Transverse colon (tissue), 4 donors: Measurements from ENCODE around the gene TSHZ3.

Source experiments
- CTCF ChIP-seq, 5 experiments: fragments of 200-600 bp in 3 of 5; fragments of 450-650 bp in 2 of 5; sonication (generic) in 3 of 5; IDR thresholded peaks; 1 replicate in 2 of 5; 2 replicates in 3 of 5; pipeline ENCODE4 v1.5.1; 2016 to 2017; ENCODE audit warnings: antibody characterized with exemption in 5 of 5, inconsistent platforms in 3 of 5, mild to moderate bottlenecking in 2 of 5, moderate library complexity in 1 of 5
- EP300 ChIP-seq: sonication (generic); formaldehyde crosslinking; IDR thresholded peaks from one replicate; pipeline ENCODE4 v1.6.1; 2017; ENCODE audit warnings: antibody characterized with exemption, low read depth
- POLR2A ChIP-seq: fragments of 450-650 bp; IDR thresholded peaks from one replicate; pipeline ENCODE4 v1.6.1; 2016; ENCODE audit warnings: antibody characterized with exemption, mild to moderate bottlenecking, moderate library complexity
- POLR2AphosphoS5 ChIP-seq, 3 donors: sonication (generic); formaldehyde crosslinking; IDR thresholded peaks; one replicate each; pipeline ENCODE4 v1.6.1; 2016; ENCODE audit warnings: antibody characterized with exemption in 3 of 3

GRCh38 chr19:31286491-31286890, 62.7 kb downstream of the TSHZ3 start:
- no peak for TF ChIP-seq CTCF (IDR thresholded peaks at IDR 0.05)
- TF ChIP-seq POLR2AphosphoS5 (IDR thresholded peaks at IDR 0.05): no peak
- TF ChIP-seq POLR2A: no peak
- no peak for TF ChIP-seq EP300
